RPMI7951 (cell line): ENCODE results near the gene CFL1. TPM values are rescaled to one million over a fixed set of nuclear protein-coding genes. Genes with fewer than 3 reads are reported as not detected.
"Not testable (repeated sequence)": the region's sequence is repeated elsewhere in the genome, so short reads cannot be mapped to it uniquely, and the experiment has no call there.

Source experiments
- DNase-seq: peaks from one replicate; pipeline ENCODE4 v3.0.0-alpha.2; 2012; ENCODE audit warnings: low read depth
- total RNA-seq: library from RNA; depleted of rRNA; stranded (reverse); fragments of >200 nt; shearing (Covaris generic); gene quantifications from 2 replicates; pipeline ENCODE4 v1.2.3, GENCODE V29; 2014; rRNA removed

Gene CFL1
- total RNA-seq, result 2,043 and 2,212 TPM in 2 replicates

DNA sequence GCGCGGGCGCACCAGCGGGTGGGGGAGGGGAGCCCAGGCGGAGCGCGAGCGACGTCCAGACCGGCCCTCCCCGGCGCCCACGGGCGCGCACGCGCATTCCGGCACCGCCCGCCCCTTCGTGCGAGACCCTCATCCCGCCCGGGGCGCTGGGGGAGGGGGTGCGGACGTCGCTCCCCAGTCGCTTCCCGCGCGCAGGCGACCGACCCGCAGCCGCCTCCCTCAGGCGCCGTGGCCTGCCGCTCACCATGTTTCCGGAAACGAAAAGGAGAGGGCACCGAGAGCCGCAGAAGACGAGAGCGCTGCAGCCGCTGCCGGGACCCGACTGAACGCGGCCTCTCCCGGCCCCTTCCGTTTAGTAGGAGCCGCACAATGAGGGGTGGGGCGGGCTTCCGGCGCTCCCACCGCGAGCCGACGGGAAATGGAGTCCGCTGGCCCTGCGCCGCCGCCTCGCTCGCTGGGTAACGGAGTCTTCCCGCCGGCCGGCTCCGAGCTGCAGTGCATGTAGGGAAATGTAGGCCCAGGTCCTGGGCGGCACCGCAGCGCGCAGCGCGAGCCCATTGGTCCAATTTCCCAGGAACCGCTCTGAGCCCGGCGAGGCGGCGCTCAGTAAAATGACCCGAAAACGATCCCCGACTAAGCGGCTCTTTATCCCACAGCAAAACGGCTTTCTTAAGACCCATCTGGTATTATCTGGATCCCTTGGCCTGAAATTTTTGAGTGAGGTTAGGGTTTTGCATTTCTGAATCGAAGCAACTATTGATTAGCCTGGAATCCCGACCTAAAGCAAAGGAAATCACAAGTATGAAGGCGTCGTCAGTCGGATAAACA, at the start of gene CFL1:
CFL1 (minus strand) TSS at position 328 of the 828 bp plus-strand sequence; CDS start at position 247, 81 bp downstream.
- peak; percentile 98 for DNase-seq

DNA sequence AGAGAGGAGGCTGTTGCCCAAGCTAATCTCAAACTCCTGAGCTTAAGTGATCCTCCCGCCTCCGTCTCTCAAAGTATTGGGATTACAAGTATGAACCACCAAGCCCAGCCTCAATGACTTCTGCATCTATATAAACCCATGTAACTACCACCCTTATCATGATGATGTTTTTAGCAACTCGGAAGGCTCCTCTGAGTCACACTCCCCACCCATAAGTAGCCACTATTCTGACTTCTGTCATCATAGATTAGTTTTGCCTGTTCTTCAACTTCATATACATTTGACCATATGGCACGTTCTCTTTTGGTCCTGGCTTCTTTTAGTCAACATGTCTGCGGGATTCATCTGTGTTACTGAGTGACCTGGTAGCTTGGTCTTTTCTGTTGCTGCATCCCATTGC, 48.6 kb upstream of the CFL1 start:
- DNase-seq, result no peak

DNA sequence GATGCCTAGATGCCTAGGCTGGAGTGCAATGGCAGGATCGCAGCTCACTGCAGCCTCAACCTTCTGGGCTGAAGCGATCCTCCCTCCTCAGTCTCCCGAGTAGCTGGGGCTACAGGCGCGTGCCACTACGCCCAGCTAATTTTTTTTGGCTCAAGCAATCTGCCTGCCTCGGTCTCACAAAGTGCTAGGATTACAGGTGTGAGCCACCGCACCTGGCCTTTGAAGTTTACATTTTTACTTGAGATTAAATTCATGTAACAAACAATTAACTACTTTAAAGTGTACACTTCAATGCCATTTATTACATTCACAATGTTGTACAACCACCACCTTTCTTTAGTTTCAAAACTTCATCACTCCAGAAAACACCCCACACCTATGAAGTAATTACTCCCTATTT, 45.7 kb upstream of the CFL1 start:
- no peak for DNase-seq

DNA sequence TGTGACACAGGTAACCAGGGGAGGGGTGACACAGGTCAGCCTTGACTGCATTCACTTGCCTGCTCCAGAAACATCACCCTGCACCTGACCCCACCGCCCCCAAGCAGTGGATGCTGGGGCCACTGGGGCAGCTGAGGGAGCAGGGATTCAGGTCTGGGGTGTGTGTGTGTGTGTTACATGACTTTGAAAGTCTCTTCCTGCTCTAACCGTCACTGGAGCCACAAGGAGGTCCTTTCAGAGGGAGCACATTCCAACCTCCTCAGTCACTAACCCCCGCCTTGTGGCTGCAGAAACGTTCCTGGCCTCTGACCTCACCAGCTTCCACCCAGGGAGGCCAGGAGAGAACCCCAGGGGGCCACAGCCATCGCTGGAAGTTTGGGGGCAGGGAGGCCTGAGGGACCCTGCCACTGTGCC, 45.1 kb upstream of the CFL1 start:
- DNase-seq, result peak; percentile 97

DNA sequence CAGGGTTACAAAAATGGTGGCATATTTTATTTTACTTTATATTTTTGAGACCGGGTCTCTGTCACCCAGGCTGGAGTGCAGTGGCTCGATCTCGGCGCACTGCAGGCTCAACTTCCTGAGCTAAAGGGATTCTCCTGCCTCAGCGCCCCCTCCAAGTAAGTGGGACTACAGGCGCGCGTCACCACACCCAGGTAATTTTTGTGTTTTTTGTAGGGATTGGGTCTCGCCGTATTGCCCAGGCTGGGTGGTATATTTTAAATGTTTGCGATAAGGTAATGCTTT, 42.9 kb upstream of the CFL1 start:
- no peak for DNase-seq

DNA sequence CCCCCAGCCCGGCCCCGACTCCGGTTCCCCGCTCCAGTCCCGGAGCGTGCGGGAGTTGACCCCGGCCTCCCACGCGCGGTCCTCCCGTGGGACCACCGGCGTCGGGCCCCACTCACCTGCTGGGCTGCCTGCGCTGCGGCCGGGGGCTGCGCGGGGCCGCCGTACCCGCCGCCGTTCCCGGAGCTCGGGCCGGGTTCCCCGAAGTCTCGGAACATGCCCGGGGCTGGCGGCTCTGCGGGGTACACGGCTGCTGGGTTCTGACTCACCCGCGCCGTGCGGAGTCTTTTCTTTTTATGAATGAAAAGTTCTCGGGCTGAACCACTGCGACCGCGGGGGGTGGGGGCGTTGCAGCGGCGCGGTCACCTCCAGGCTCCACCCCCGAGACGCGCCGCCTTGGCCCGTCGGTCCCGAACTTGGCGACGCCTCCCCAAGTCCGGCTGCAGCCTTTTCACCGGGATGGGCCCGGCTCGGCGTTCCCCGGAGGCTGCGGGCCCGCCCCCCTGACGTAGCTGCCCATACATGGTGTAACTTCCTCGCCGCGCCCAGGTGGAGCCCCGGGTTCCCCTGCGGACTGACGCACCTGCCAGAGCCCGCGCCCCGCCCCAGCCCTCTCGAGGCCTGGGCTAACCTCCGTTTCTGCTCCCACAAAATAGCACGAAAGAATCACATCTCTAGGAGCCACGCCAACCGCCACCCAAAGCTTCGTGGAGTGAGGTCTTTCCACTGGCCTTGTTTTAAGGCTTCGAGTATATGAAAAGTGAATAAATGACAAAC, 42.3 kb upstream of the CFL1 start, which contains the start of gene FOSL1:
FOSL1 (minus strand) TSS at position 264 of the 774 bp plus-strand sequence; CDS start at position 215, 49 bp downstream.
- DNase-seq, result peak; percentile 98

DNA sequence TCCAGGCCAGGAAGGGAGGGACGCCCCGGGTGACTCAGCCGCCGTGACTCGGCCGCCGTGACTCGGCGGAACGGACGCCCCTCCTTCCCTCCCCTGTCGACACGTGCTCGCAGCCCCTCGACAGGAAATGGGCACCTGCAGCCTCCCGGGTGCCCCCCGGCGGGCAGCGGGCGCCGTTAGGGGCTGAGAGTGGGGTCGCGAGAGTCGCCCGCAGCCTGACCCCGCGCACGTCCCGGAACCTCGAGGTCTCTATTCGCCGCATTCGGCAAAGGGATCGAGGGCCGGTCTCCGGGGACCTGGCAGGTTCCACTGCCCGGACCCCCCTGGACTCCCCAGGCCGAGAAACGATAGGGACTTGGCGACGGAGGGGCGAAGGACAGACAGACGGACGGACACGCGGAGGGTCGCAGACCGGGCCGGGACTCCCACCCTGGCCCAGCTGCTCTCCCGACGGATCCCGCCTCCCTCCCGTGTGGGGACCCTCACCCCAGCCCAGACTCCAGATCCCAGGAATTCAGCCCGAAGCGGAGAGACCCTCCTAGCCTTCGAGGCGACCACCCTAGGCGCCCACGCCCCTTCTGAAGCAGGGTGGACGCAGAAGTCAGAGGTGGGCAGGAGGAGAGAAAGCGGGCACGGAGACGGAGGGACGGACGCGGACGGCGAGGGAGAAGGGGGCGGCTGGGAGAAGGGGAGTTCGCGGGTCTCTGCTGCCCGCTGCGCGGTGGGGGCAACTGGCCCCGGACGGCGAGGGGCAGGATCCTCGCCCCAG, 41.6 kb upstream of the CFL1 start:
- DNase-seq, result peak; percentile 88

DNA sequence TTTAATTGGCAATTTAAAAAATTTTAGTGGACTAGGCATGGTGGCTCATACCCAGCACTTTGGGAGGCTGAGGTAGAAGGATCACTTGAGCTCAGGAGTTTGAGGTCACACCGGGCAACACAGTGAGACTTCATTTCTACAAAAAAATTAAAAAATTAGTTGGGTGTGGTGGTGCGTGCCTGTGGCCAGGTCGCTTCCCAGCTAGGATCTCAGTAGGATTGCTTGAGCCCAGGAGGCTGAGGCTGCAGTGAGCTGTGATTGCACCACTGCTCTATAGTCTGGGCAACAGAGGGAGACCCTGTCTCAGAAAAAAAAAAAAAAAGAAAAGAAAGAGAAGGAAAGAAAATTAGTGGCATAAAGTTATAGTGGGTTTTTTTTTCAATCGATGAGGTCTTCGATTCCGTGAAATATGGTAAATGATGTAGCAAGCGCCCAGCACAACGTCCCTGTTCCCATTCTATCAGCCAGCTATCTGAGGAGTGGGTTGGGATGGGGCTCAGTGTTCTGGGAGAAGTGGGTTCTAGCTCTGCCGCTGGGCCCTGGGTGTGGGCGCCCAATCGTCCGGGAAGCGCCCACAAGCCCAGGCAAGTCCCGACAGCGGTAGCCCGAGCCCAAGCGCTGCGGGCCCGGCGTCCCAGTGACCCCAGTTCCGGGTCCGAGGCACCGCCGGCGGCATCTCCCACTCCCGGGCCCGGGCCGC, 40.8 kb upstream of the CFL1 start:
- no peak for DNase-seq

DNA sequence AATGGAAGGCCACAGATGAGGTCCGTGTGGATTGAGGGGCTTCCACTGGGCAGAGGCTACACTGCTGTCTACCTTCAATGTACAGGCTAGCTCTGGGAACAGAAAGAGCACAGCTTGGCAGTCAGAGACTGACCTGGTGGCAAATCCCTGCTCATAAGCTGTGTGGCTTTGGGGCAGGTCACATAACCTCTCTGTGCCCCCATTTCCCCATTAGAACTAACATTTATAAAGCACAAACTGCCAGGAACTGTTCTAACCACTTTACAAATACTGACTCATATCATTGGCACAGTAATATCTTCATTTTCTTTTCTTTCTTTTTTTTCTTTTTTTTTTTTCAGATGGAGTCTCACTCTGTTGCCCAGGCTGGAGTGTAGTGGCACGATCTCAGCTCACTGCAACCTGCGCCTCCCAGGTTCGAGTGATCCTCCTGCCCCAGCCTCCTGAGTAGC, 39.1 kb upstream of the CFL1 start:
- no peak for DNase-seq

DNA sequence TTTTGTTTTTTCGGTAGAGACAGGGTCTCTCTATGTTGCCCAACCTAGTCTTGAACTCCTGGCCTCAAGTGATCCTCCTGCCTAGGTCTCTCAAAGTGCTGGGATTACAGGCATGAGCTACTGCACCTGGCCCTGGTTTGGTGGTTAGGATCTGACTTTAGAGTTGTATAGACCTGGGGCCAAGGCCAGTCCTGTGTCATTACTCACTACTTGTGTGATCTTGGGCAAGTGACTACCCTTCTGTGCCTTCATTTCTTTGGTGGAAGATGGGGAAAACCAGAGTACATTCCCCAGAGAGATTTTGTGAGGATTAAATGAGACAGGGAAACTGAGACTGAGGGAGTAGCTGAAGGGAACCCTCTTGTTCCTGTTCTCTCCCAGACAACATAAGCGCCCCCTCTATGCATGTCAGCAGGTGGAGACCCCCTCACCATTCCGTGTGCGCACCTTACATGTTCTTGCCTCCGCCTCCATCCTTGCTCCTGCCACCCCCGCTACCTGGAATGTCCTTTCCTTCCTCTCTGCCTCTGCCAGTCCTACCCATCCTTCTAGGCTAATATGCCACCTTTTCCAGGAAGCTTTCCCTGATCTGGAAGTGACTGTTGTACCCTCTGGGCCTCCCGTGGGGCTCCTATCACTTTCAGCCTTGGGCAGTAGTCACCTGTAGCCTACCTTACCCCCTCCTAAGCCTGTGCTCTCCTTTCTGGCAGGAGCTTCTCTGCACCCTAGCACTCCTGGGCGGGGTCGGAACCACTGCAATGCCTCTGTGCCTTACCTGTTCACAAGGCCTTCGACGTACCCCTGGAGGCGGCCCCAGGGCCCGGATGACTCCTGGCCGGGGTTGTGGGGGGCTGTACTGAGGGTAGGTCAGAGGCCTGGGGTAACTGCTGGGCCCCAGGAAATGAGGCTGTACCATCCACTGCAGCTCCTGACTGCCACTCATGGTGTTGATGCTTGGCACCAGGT, 38.3 kb upstream of the CFL1 start:
- DNase-seq, result peak; percentile 67

DNA sequence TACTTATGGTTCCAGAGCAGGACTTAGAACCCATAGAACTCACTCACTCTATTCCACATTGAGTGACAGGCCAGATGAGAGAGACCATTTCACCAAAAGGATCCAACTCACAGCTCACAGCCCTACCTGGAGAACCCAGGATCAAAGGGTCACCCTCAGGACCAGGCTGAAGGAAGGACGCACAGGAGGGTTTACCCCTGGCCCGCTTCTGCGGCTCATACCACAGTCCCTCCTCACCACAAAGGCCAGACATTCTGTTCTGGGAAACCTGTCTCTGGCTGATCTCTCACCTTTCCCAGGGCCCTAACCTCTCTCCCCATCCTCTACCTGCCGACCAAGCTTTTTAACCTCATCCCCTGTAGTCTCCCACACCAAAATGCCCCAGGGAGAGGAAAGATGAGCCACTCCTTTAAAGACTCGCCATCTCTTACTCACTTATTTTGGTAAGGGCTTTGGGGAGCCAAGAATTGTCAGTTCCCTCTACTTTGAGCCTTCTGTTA, 37.6 kb upstream of the CFL1 start:
- DNase-seq, result no peak

DNA sequence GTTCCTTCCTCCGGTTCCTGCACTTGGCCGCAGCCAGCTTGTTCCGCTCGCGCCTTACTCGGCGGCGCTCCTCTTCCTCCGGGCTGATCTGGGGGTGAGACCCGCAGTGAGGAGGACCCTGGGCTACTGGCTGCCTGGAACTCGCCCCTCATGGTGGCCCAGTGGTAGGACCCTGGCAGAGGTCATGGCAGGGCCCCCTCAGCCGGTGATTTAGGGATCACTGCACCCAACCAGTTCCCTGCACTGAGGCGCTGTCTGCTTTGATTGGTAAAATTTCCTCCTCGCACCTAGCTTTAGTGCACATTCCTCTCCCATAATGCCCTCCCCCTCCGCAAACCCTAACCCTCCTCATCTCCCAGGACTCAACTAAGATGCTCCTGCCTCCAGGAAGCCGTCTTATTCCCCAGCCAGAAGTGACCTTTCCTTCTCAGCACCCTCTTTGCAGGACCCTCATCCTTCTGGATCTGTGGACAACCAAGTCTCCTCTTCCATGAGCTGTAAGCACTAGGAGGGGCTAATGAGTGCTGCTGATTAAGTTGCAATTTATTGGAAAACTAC, 36.1 kb upstream of the CFL1 start:
- DNase-seq, result no peak

DNA sequence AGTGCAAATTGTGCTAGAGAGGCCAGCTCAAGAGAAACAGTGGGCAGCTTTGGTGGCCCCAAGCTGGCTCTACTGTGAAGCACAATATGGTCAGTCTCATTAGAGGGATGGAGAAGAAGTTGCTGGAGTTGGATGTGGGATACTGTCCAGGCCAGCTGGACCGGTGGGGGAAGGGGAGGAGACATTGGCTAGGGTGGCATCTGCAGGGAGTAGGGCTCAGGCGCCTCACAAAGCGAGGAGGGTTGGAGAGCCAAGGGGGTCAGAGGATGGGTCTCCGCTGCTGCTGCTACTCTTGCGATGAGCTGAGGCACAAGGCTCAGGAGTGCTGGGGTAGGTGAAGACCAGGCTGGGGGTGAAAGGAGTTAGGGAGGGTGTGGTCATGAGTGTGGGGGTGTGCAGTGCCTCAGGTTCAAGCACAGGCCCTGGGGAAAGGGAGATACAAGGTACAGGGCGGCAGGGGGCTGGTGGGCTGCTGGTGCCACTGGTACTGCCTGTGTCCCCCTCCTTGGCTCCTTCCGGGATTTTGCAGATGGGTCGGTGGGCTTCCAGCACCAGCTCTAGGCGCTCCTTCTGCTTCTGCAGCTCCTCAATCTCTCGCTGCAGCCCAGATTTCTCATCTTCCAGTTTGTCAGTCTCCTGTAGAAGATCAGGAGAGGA, 34.8 kb upstream of the CFL1 start:
- no peak for DNase-seq

DNA sequence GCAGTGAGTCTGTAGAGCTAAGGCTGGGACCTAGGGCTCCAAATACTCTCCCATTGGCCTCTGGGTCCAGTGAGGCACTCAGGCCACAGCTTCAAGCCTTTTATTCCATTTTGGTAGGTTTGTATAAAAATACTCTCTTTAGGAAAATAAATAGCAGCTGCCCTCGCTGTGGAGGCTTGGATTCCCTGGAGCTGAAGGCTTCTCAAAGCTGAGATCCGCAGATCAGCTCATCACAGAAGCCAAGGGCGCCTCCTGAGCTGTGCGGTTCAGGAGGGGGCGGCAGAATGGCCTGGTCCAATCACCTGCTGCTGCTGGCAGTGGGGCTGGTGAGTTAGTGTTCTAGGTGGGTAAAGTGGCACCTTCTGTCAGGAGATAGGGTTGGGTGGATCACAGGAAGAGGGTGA, 34.2 kb upstream of the CFL1 start:
- not testable (repeated sequence) for DNase-seq

DNA sequence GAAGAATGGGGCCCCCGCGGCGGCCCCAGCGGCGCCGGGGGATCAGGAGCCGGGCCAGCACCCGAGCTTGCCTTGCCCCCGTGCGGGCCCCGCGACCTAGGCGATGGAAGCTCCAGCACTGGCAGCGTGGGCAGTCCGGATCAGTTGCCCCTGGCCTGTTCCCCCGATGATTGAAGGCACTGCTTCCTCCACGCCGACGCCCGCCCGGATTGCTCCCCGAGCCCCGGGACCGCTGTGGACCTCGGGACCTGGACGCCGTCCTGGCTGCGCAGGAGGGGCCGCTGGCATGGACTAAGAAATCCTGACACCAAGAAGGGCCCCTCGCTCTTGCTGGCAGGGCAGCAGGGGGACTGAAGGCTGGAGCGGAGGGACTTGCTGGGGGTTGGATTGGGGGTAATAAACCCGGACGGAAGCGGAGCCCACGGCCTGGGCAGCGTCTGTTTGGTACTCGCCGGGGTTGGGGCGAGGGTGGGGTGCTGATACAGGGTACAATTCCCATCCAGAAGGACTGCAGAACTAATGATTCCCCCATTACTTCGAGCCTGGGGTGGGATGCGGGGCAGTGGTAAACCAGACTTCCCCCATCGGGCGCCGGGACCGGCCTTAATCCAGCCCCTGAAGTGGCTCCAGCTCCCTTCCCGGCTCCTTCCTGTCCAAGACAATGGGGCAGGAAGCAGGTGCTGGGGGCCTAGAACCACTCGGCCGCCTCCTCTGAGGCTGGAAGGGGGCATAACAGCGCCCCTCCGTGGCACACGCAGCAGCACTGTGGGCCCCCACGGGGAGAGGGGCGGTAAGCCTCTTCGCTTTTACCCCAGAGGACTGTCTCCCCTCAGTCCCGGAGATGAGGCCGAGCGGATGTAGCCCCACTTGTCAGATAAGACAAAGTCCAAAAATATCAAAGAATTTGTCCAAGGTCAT, 33.5 kb upstream of the CFL1 start:
- DNase-seq, result peak; percentile 65

DNA sequence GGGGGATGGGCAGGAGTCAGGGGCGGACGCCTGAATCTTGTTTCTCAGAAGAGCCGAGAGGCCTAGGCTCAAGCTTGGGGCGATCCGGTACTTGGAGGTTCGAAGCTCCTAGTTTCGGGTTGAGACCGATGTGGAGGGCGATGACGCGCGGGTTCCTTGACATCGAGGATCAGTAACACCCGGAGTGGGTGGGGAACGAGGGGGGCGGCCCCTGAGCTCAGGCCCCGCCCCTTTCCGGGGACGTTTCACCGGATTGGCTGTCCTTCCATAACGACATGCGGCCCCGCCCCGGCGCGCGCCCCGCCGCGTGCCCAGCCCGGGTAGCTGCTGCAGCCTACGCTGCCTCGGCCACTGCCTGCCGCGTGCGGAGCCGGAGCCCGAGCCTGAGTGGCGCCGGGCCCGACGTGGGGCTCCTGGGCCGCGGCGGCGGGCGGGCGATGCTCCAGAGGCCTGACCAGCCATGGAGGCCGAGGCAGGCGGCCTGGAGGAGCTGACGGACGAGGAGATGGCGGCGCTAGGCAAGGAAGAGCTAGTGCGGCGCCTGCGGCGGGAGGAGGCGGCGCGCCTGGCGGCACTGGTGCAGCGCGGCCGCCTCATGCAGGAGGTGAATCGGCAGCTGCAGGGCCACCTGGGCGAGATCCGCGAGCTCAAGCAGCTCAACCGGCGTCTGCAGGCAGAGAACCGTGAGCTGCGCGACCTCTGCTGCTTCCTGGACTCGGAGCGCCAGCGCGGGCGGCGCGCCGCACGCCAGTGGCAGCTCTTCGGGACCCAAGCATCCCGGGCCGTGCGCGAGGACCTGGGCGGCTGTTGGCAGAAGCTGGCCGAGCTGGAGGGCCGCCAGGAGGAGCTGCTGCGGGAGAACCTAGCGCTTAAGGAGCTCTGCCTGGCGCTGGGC, 32.6 kb upstream of the CFL1 start, which contains the start of gene CCDC85B:
CCDC85B (plus strand) TSS at position 350 of the 895 bp plus-strand sequence; CDS start at position 461, 111 bp downstream.
- peak; percentile 96 for DNase-seq
